Non-pigmented ciliary epithelial cell (primary cell): ENCODE data around the gene GLB1L3.
"Not testable (repeated sequence)": the region's sequence is repeated elsewhere in the genome, so short reads cannot be mapped to it uniquely, and the experiment has no call there.

Source experiments
- DNase-seq: peaks from one replicate; pipeline ENCODE4 v3.0.0-alpha.2; 2010; ENCODE audit warnings: low read depth

Gene GLB1L3

GRCh38 chr11:134313821-134314607 lies 37.8 kb downstream of the GLB1L3 start:
- DNase-seq, result no peak

DNA sequence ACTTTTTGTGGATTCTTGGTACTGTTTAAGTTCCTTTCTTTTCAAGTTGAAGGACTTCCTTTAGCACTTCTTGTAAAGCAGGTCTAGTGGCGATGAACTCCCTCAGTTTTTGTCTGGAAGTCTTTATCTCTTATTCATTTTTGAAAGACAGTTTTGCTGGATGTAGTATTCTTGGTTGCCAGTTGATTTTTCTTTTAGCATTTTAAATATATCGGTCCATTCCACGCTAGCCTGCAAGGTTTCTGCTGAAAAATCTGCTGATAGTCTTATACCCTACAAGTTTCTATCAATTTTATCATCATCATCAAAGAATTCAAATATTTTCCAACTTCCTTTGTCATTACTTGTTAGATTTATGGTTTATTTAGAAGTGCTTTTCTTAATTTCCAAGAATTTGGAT lies 40.9 kb downstream of the GLB1L3 start:
- no peak for DNase-seq

DNA sequence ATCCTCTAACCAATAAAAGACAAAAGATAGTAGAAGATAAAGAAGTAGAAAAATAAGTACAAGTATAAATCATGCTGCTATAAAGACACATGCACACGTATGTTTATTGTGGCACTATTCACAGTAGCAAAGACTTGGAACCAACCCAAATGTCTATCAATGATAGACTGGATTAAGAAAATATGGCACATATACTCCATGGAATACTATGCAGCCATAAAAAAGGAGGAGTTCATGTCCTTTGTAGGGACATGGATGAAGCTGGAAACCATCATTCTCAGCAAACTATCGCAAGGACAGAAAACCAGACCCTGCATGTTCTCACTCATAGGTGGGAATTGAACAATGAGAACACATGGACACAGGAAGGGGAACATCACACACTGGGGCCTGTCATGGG lies 45.2 kb downstream of the GLB1L3 start:
- DNase-seq, result not testable (repeated sequence)

- no peak for DNase-seq
Measured at GRCh38 chr11:134322553-134322952, 46.4 kb downstream of the GLB1L3 start.

DNA sequence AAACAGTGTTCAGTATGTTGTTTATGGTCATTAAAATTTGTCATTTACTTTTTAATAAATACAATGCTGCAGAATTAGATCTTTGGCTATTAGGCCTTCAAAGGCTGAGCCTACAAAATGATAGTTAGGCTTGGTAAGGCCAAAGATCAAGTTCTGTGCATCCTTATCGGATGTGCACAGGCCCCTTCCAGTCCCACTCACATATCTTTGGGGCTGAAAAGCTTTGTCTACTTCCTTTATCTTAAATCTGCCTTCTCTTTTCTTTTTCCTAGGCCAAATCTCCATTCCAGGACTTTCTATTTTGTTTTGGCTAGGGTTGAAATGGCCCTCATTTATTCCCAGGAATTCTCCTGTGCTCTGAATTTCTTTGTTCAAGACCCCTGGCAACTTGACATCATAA lies 52.3 kb downstream of the GLB1L3 start:
- DNase-seq, result no peak

GRCh38 chr11:134330611-134331353 lies 54.6 kb downstream of the GLB1L3 start:
- DNase-seq, result no peak

- no peak for DNase-seq
Measured at GRCh38 chr11:134331354-134332188, 55.4 kb downstream of the GLB1L3 start, which contains the start of gene GLB1L2. GLB1L2 (plus strand) TSS chr11:134331988; CDS start chr11:134332062, 74 bp downstream.

- DNase-seq, result no peak
Measured at GRCh38 chr11:134332189-134332631, 56.0 kb downstream of the GLB1L3 start.

DNA sequence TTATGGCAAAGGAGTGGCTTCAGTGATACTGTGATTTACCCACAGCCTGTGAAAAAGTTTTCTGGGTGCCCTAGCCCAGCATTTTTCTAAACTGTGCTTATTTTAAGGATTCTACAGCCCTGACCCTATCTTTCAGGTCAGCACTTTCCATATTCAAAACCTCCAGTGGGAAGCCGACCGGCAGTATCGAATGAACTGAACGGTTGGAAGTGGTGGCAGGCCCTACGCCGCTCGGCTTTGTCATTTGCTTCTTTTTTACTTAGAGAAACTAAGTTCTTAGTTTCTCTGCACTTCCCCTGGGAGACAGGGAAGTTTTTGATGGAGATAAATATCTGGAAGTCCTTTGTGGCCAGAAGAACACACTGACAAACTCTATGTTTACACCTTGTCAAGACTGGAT lies 56.6 kb downstream of the GLB1L3 start:
- DNase-seq, result no peak

DNA sequence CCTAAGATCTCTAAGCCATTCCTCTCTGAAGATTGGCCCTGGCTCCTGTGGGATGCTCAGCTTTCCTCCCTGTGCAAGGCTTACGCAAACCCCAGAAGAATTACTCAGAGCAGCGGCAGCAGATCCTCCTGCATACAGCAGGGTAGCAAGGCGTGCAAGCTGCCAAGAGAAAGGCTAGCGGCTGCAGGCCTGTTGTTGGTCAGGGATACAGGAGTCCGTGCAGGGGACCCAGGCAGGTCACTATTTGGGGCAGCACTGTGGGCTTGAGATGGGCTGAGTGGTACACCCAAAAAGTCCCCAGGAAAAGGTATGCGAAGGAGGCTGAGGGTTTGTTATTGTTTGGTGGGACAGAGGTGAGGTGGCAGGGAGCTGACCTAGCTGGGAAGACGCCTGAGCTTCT lies 57.1 kb downstream of the GLB1L3 start:
- no peak for DNase-seq

GRCh38 chr11:134333946-134334345 lies 57.8 kb downstream of the GLB1L3 start:
- no peak for DNase-seq

DNA sequence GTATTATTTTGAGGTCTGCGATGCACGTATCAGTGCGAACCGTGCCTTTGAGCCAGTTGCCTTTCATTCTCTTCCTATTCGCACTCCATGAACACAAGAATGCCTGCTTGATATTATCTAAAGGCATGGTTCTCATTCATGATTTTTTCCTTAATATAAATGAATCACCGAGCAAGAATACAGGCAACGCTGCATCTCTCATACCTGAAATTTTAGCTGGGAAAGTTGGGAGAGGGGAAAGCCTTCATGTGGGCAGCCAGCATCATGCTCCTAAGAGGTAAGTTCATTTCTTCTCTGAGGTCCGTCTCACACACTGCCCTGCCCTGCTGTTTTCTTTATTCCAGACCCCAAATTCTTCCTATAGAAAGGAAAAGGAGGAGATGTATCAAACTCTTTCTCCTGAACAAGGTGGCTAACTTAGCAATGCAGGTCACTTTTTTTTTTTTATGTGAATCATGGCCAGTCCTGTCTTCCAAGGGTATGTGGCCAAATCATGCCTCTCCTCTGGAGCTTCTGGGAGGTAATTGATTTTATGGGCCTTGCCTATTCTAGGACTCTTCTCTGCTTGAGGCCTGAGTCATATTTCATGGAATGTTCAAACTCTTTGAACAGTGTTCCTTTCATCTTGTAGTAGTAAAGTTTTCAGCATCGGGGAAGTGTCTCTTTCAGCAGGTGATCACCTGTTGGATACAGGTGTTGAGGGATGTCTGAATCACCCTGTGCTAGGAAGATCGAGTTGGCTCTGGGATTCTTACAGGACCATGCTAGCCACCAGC lies 58.8 kb downstream of the GLB1L3 start:
- no peak for DNase-seq

GRCh38 chr11:134337051-134337450 lies 60.9 kb downstream of the GLB1L3 start:
- DNase-seq, result no peak

GRCh38 chr11:134338068-134338467 lies 61.9 kb downstream of the GLB1L3 start:
- no peak for DNase-seq

- no peak for DNase-seq
Measured at GRCh38 chr11:134338654-134339053, 62.5 kb downstream of the GLB1L3 start.

GRCh38 chr11:134339756-134340155 lies 63.6 kb downstream of the GLB1L3 start:
- DNase-seq, result no peak

DNA sequence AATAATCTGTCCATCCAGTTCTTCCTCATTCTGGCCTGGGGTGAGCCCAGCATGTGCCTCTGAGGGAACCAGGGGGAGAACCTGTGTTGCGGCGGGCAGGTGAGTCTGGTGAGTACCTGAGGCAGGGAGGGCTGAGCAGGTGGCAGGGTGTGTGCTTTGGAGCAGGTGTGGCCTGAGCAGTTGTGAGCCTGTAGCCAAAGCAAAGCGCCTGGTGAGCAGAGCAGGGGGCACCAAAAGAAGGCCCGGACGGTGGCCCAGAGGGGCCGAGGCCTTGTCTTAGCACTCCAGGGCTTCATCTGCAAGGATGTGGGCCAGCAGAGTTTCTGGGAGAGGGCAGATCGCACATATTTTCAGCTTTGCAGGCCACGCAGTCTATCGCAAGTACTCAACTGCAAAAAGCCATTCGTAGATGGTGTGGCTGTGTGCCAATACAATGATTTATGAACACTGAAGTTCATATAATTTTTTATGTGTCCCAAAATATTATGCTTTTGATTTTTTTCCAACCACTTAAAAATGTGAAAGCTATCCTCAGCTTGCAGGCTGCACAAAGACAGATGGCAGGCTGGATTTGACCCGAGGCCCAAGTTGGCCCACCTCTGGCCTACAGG lies 64.3 kb downstream of the GLB1L3 start:
- no peak for DNase-seq

DNA sequence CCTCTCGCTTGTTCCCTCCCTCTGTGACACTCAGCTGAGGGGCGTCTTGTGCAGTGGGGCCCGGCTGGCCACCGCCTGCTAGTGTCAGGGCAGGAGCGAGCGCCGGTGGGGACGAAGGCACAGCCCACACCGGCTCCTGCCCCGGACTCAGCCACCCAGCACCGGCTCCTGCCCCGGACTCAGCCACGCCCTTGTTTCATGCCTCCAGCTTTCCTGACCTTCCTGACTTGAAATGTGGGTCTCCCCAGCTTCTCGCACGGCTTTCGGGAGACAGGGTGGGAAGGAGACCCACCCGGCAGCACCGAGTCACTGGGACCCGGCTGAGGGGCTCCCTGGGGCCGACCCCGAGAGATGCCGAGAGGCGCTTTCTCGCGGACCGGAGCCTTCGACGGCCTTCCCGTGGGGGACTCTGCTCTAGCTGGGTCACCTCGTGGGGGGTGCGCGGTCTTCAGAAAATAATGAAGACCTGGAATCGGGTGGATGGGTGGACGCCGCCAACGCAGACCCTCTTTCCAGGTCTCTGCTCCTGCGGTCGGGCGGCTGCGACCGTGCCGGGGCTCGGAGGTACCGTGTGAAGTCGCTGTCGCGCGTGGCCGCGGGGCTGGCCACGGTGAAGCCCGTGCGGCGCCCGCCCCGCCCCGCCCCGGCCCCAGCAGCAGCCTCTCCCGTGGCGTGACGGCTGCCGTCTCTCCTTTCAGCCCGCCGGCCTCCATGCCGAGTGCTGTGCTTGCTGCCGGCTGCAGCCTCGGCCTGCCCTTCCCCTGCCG lies 65.8 kb downstream of the GLB1L3 start:
- no peak for DNase-seq

DNA sequence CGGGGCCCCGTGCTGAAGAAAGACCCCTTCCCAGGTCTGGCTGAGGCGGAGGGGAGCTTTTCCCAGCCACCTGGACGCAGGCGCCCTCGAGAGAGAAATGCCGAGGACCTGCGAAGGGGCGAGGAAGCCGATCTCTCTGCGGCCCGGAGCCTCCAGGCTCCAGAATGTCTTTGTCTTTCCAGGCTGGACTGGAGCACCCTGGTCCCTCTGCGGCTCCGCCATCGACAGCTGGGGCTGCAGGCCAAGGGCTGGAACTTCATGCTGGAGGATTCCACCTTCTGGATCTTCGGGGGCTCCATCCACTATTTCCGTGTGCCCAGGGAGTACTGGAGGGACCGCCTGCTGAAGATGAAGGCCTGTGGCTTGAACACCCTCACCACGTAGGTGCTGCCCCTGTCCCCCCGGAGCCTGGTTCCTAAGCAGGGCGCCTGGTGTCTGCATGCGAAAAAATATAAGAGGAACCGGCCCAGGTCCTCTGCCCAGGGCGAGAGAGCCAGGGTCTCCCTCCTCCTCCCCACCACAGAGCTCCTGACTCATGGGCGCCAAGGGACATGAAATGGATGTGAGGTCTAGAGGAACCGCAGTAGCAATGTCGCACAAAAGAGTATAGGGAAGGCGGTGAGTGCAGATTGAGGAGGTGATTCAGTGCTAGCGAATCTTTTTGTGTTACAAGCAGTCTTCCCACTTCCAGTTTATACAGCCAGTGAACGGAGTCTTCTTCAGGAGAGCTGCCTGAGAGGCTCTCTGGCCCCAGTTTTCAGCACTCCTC lies 66.6 kb downstream of the GLB1L3 start:
- DNase-seq, result no peak

DNA sequence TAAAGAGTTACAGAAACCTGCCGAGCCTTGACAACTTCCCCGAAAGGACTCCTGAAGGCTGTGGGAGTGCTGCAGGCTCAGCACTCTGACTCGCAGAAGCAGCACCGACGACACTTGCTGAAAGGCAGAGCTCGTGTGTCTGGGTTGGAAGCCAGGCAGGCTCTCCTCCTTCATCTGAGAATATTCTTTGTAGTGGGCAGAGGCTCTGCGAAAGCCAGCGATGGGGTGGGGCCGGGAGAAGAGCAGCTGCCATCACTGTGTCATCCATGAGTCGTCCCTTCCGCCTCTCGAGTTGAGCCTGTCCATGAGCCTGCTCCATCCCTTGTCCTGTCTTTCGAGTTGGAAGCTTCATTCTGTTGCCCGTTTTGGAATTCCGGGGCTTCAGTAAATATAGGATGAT lies 67.5 kb downstream of the GLB1L3 start:
- no peak for DNase-seq
